Neural cell (in vitro differentiated cells): ENCODE measurements around the gene KREMEN2.
"Not testable (repeated sequence)": the region's sequence is repeated elsewhere in the genome, so short reads cannot be mapped to it uniquely, and the experiment has no call there.

Source experiments
- CTCF ChIP-seq: fragments of 450-650 bp; IDR thresholded peaks from 2 replicates; pipeline ENCODE4 v1.5.1; 2014; ENCODE audit warnings: antibody characterized with exemption, mild to moderate bottlenecking, moderate library complexity; ENCODE audit not compliant: poor library complexity, severe bottlenecking
- EP300 ChIP-seq: fragments of 450-650 bp; conservative IDR thresholded peaks from 2 replicates; pipeline ENCODE4 v1.6.1; 2014; ENCODE audit warnings: antibody characterized with exemption, mild to moderate bottlenecking, moderate library complexity; ENCODE audit not compliant: poor library complexity, severe bottlenecking
- EZH2 ChIP-seq: fragments of 200-600, 300-800 bp; shearing (Covaris generic), sonication (generic); IDR thresholded peaks from 2 replicates; pipeline ENCODE4 v1.6.1; 2014; ENCODE audit warnings: antibody characterized with exemption, low read length, borderline replicate concordance, mild to moderate bottlenecking; ENCODE audit not compliant: insufficient read depth, poor library complexity, severe bottlenecking
- MXI1 ChIP-seq: fragments of 450-650 bp; conservative IDR thresholded peaks from 2 replicates; pipeline ENCODE4 v1.6.1; 2014; ENCODE audit warnings: antibody characterized with exemption, mild to moderate bottlenecking; ENCODE audit not compliant: poor library complexity, severe bottlenecking
- POLR2AphosphoS5 ChIP-seq: IDR thresholded peaks from 2 replicates; pipeline ENCODE4 v1.6.1; 2012
- RAD21 ChIP-seq: fragments of 450-650 bp; conservative IDR thresholded peaks from 2 replicates; pipeline ENCODE4 v1.6.1; 2014; ENCODE audit warnings: antibody characterized with exemption, mild to moderate bottlenecking, moderate library complexity
- REST ChIP-seq: IDR thresholded peaks from 2 replicates; pipeline ENCODE4 v1.6.1; 2012; ENCODE audit warnings: borderline replicate concordance
- TAF1 ChIP-seq: IDR thresholded peaks from 2 replicates; pipeline ENCODE4 v1.6.1; 2012; ENCODE audit warnings: low read depth

GRCh38 chr16:2928151-2928550 lies 35.9 kb upstream of the KREMEN2 start:
- TF ChIP-seq EZH2, POLR2AphosphoS5, REST, CTCF, EP300, TAF1, MXI1, RAD21: not testable (repeated sequence)
